Measurements from ENCODE around the gene MFSD1. TPM values are rescaled to one million over a fixed set of nuclear protein-coding genes. Genes with fewer than 3 reads are reported as not detected.

The MFSD1 gene
- total and polyA plus RNA-seq, 2 experiments from 2014 or later = 4.3 to 28.4 TPM

GRCh38 chr3:158847885-158848284 lies 46.0 kb downstream of the MFSD1 start (continued):
- TF ChIP-seq ZNF462 (CRISPR knock-in tag; IDR thresholded peaks at IDR 0.05) = no peak
- no peak for TF ChIP-seq EZH2phosphoT487 (IDR thresholded peaks at IDR 0.05; ENCODE audit: unreplicated experiment)
- TF ChIP-seq ETS1 (IDR thresholded peaks at IDR 0.05) = no peak
- TF ChIP-seq CTCF (conservative IDR thresholded peaks at IDR 0.05; ENCODE audit: low read depth in 2 of 2) = no peak
- no peak for TF ChIP-seq ZNF114 (CRISPR knock-in tag; IDR thresholded peaks at IDR 0.05)

- no peaks in the 10 kb centered on the region for H3K79me2 ChIP-seq (replicated peaks; ENCODE audit: insufficient read depth)
- TF ChIP-seq CREB1 (CRISPR knock-in tag; IDR thresholded peaks at IDR 0.05; ENCODE audit: low read depth) (no peak), REST (IDR thresholded peaks at IDR 0.05; ENCODE audit: unreplicated experiment) (no peak), NANOG (IDR thresholded peaks at IDR 0.05; ENCODE audit: borderline replicate concordance) (no peak), ZNF331 (CRISPR knock-in tag; IDR thresholded peaks at IDR 0.05; ENCODE audit: low read depth) (no peak), ETS1 (IDR thresholded peaks at IDR 0.05) (no peak), ZNF114 (CRISPR knock-in tag; IDR thresholded peaks at IDR 0.05) (no peak)
- H3K4me2 ChIP-seq = no peak overlapping the region
- no peaks in the 10 kb centered on the region for H3K9me2 ChIP-seq (ENCODE audit: insufficient read depth)
- H3K36me3 ChIP-seq (ENCODE audit: insufficient read depth) = no peaks in the 10 kb centered on the region
- no peaks in the 10 kb centered on the region for H3K9me3 Mint-ChIP-seq
- H2AFZ ChIP-seq = no peak overlapping the region
- DNase-seq (ENCODE audit: low spot score) (no peak), ATAC-seq (no peak)
- no peak overlapping the region for H3K27ac ChIP-seq (ENCODE audit: low read depth)
- H3K4me1 Mint-ChIP-seq = no peaks in the 10 kb centered on the region; the same call in 2 of the 3 replicates
- H3K27ac Mint-ChIP-seq = no peak overlapping the region
- H3F3A ChIP-seq (replicated peaks; ENCODE audit: low read depth) = no peaks in the 10 kb centered on the region
- no peak overlapping the region for H3K4me3 ChIP-seq
- H3K27me3 Mint-ChIP-seq (ENCODE audit: insufficient read depth, low read depth, poor library complexity) = peaks cover 1% of the 10 kb centered on the region
- H3K4me3 Mint-ChIP-seq = no peak overlapping the region
- no peaks in the 10 kb centered on the region for H4K20me1 ChIP-seq (replicated peaks; ENCODE audit: insufficient read depth)
- no peaks in the 10 kb centered on the region for H3K36me3 Mint-ChIP-seq (ENCODE audit: low read depth)
- H3K4me1 ChIP-seq (ENCODE audit: insufficient read depth) = no peaks in the 10 kb centered on the region
- H3K27me3 ChIP-seq (ENCODE audit: insufficient read depth) = no peaks in the 10 kb centered on the region
These were observed 47.9 kb downstream of the MFSD1 start for GRCh38 chr3:158849757-158850156.

Measured in GM23338 (cell line).